Measurements from ENCODE around the gene MT1M. TPM values are rescaled to one million over a fixed set of nuclear protein-coding genes. Genes with fewer than 3 reads are reported as not detected.

Gene MT1M
- total and polyA plus RNA-seq, 2 of the 8 experiments (the other 6 are each of a cell fraction or from before 2014, with no cell fraction given) = 2.1 TPM; not detected in 1

DNA sequence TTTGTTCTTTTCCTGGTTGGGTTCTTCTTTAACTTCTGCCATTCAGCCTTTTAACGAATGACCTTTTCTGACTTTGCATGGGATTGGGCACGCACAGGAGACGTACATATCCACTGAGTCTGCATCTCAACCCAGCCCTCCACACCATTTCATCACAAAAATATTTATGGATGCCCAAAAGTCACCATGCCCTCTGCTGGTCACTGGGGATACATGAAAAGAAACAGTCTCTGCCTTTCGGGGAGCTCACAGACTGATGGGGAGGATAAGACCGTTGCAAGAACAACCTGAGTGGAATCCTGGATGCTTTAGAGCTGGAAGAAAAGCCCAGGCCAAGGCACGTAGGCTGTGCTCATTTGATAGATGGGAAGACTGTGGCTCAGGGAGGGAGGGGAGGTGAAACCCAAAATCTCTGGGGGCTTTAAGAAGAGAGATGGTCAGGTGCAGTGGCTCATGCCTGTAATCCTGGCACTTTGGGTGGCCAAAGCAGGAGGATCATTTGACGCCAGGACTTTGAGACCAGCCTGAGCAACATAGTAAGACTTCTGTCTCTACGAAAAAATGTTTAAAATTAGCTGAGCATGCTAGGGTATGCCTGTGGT, 32.0 kb upstream of the MT1M start:
- Histone ChIP-seq H2AFZ (ENCODE audit: low read length) (no peak overlapping the region), H4K8ac (ENCODE audit: extremely low read depth, insufficient read depth, low read length) (no peak overlapping the region), H2BK12ac (ENCODE audit: low read depth, low read length) (no peak overlapping the region), H3K4me3 (ENCODE audit: extremely low read depth in 1 of 4, insufficient read depth in 2 of 4, low read depth in 3 of 4, low read length in 4 of 4) (no peak overlapping the region), H3K23me2 (ENCODE audit: low read depth, low read length) (no peaks in the 10 kb centered on the region), H3K4me2 (ENCODE audit: insufficient read depth in 1 of 2, low read depth in 2 of 2, low read length in 2 of 2) (no peak overlapping the region), H3K36me3 (ENCODE audit: control insufficient read depth in 2 of 4, insufficient read depth in 4 of 4, low read length in 3 of 4) (no peaks in the 10 kb centered on the region), H4K20me1 (replicated peaks in 1 of 2; ENCODE audit: control insufficient read depth in 1 of 2, insufficient read depth in 2 of 2, low read length in 2 of 2) (peaks cover 0 to 2% of the 10 kb centered on the region in 2 experiments), H2BK20ac (ENCODE audit: low read length) (no peak overlapping the region), H3K14ac (ENCODE audit: insufficient read length) (no peak overlapping the region), H4K91ac (replicated peaks; ENCODE audit: insufficient read length, low read length) (no peak overlapping the region), H2AK5ac (ENCODE audit: low read depth, low read length) (no peak overlapping the region), H2BK120ac (replicated peaks; ENCODE audit: low read depth, low read length) (no peak overlapping the region), H3K79me1 (ENCODE audit: low read depth, low read length) (no peaks in the 10 kb centered on the region), H3K18ac (ENCODE audit: extremely low read depth, low read length) (no peak overlapping the region), H4K5ac (ENCODE audit: insufficient read length, low read depth, low read length) (no peak overlapping the region), H2BK15ac (ENCODE audit: low read length) (no peak overlapping the region), H3K27ac (ENCODE audit: low read depth, low read length) (no peak overlapping the region), H3K23ac (ENCODE audit: insufficient read length) (no peak overlapping the region), H3K9me3 (ENCODE audit: insufficient read depth in 2 of 2, low read depth in 1 of 2, low read length in 1 of 2) (no peaks in the 10 kb centered on the region), H2BK5ac (ENCODE audit: low read depth, low read length) (no peak overlapping the region), H3K9ac (replicated peaks in 1 of 4; ENCODE audit: extremely low read depth in 1 of 4, low read depth in 3 of 4, low read length in 3 of 4) (no peak overlapping the region), H3K4ac (replicated peaks; ENCODE audit: insufficient read length, low read depth, low read length) (no peak overlapping the region), H3K4me1 (replicated peaks in 1 of 4; ENCODE audit: control insufficient read depth in 3 of 4, insufficient read depth in 4 of 4, low read length in 3 of 4) (no peaks in the 10 kb centered on the region), H3K79me2 (ENCODE audit: control insufficient read depth in 1 of 2, insufficient read depth in 2 of 2, low read length in 2 of 2) (no peaks in the 10 kb centered on the region), H3K27me3 (replicated peaks in 1 of 4; ENCODE audit: control insufficient read depth in 3 of 4, extremely low read depth in 1 of 4, insufficient read depth in 3 of 4, low read length in 3 of 4) (peaks cover 0 to under 1% (median 0%) of the 10 kb centered on the region in 4 experiments; a peak in 1 of 7 replicates), H3K56ac (replicated peaks; ENCODE audit: insufficient read length, low read depth, low read length) (no peak overlapping the region)
- 57% methylated on average over 8 of the region's 8 CpGs; no CpG with 5 or more reads in 1 of the 2 experiments for WGBS, 2 experiments (ENCODE audit: extremely low coverage in 1 of 2, insufficient coverage in 1 of 2, insufficient read length in 1 of 2, insufficient replicate concordance in 2 of 2, low coverage in 1 of 2, low lambda C conversion rate in 2 of 2, missing lambda C conversion rate in 1 of 2)
- DNase-seq (ENCODE audit: low read depth in 1 of 2, low spot score in 2 of 2) (no peak), FAIRE-seq (peak; percentile 63)
- ChIA-PET CTCF (ENCODE audit: partially characterized antibody) (interaction anchor here (0.6 to 9.2 kb wide), 47 partner anchors 9 to 366 kb away, joined by 3 to 85 read pairs (median 4); partner anchors contain the start of genes MT1A, MT1F, MT1G and MT3), POLR2A (ENCODE audit: partially characterized antibody) (interaction anchor here (0.6 to 0.9 kb wide), 3 partner anchors 23 to 502 kb away, joined by 3 read pairs; no protein-coding TSS in a partner anchor)
- no peak for TF ChIP-seq POLR2AphosphoS5 (IDR thresholded peaks at IDR 0.05; ENCODE audit: low read depth, low read length)
- no peak for TF ChIP-seq JUN (IDR thresholded peaks at IDR 0.05; ENCODE audit: low read depth, low read length)
- no peak for TF ChIP-seq EP300 (IDR thresholded peaks at IDR 0.05; ENCODE audit: borderline replicate concordance in 1 of 2, low read depth in 2 of 2, low read length in 2 of 2)
- peak; percentile 52 to 57 for TF ChIP-seq RAD21 (IDR thresholded peaks at IDR 0.05 in 1 of 2, conservative IDR thresholded peaks at IDR 0.05 in 1 of 2; ENCODE audit: low read depth in 2 of 2, low read length in 2 of 2)
- no peak for TF ChIP-seq CBX5 (IDR thresholded peaks at IDR 0.05; ENCODE audit: low read depth, low read length)
- TF ChIP-seq KDM5A (IDR thresholded peaks at IDR 0.05; ENCODE audit: low read length) = no peak

Data from H1 (cell line).